NCI-H69 (cell line): Measurements from ENCODE around the gene SERPINC1.
"Not testable (repeated sequence)": the region's sequence is repeated elsewhere in the genome, so short reads cannot be mapped to it uniquely, and the experiment has no call there.

ENCODE experiments used
- DNase-seq: peaks from one replicate; lab custom pipeline; 2025; lab: John Stamatoyannopoulos, UW

Gene SERPINC1

GRCh38 chr1:173889885-173890284 is 27.2 kb downstream of the SERPINC1 start:
- DNase-seq = no peak

- no peak for DNase-seq
Observed at GRCh38 chr1:173888749-173889148, 28.4 kb downstream of the SERPINC1 start.

GRCh38 chr1:173887627-173888026 is 29.5 kb downstream of the SERPINC1 start:
- DNase-seq = no peak

GRCh38 chr1:173886746-173887611 is 30.1 kb downstream of the SERPINC1 start:
- DNase-seq = no peak

- no peak for DNase-seq
Observed at GRCh38 chr1:173884701-173885100, 32.4 kb downstream of the SERPINC1 start.

GRCh38 chr1:173881117-173881516 is 36.0 kb downstream of the SERPINC1 start:
- not testable (repeated sequence) for DNase-seq

GRCh38 chr1:173878251-173878650 is 38.9 kb downstream of the SERPINC1 start:
- DNase-seq = no peak

- no peak for DNase-seq
Observed at GRCh38 chr1:173876732-173877131, 40.4 kb downstream of the SERPINC1 start.

- no peak for DNase-seq
Observed at GRCh38 chr1:173871500-173871899, 45.6 kb downstream of the SERPINC1 start.

GRCh38 chr1:173871091-173871490 is 46.0 kb downstream of the SERPINC1 start:
- DNase-seq = no peak

GRCh38 chr1:173870252-173871075 is 46.7 kb downstream of the SERPINC1 start:
- DNase-seq = peak; percentile 12

GRCh38 chr1:173869021-173869359 is 48.1 kb downstream of the SERPINC1 start:
- DNase-seq = no peak

- DNase-seq = peak; percentile 95
Observed at GRCh38 chr1:173868266-173869020, 48.7 kb downstream of the SERPINC1 start, which contains the start of gene ZBTB37. TSS of gene ZBTB37 (plus strand) at chr1:173868380. CDS start at chr1:173870226, 1,846 bp downstream.

- DNase-seq = peak; percentile 100
Observed at GRCh38 chr1:173867753-173868265, 49.3 kb downstream of the SERPINC1 start, which contains the start of gene GAS5. TSS of gene GAS5 (minus strand) at chr1:173867989.

- no peak for DNase-seq
Observed at GRCh38 chr1:173867141-173867752, 49.9 kb downstream of the SERPINC1 start.

GRCh38 chr1:173866413-173867115 is 50.6 kb downstream of the SERPINC1 start:
- DNase-seq = peak; percentile 14

- no peak for DNase-seq
Observed at GRCh38 chr1:173865468-173866164, 51.5 kb downstream of the SERPINC1 start.

GRCh38 chr1:173864179-173864867 is 52.8 kb downstream of the SERPINC1 start:
- no peak for DNase-seq
